Panc1 (cell line): ENCODE results near the gene FNDC8. TPM values are rescaled to one million over a fixed set of nuclear protein-coding genes. Genes with fewer than 3 reads are reported as not detected.

Experiments used
- ATAC-seq: fragments of 200-7000 bp; cut with Tn5 transposase; 2 replicates; pipeline ENCODE4 v1.9.1; 2020; ENCODE audit warnings: mild to moderate bottlenecking, moderate library complexity
- BruUV-seq: library from RNA; stranded (reverse); fragments of 400-500 nt; replicated peaks from 2 replicates; lab custom pipeline; 2021; lab: Mats Ljungman, UMichigan
- CTCF ChIA-PET: fragments of 300-600 bp; sonication (Branson Sonifier 250); formaldehyde crosslinking; loops from one replicate; lab custom pipeline; 2022; ENCODE audit warnings: antibody characterized with exemption; lab: Charles Lee
- POLR2A ChIA-PET: fragments of 300-600 bp; sonication (Branson Sonifier 250); formaldehyde crosslinking; loops from one replicate; lab custom pipeline; 2022; ENCODE audit warnings: antibody characterized with exemption; lab: Charles Lee
- DNase-seq: peaks from one replicate; pipeline ENCODE4 v3.0.0-alpha.2; 2010; ENCODE audit warnings: low read depth, low spot score
- H3K27ac ChIP-seq: 2 replicates; pipeline ENCODE4 v1.5.1; 2011; ENCODE audit warnings: mild to moderate bottlenecking, low read length, inconsistent platforms
- H3K27me3 ChIP-seq: fragments of 200-500 bp; sonication (Bioruptor generic); 2 replicates; pipeline ENCODE4 v1.6.0; 2014; ENCODE audit warnings: low read length, inconsistent platforms; ENCODE audit not compliant: control insufficient read depth, insufficient read depth
- H3K36me3 ChIP-seq: fragments of 200-500 bp; sonication (Bioruptor generic); 2 replicates; pipeline ENCODE4 v1.5.1; 2014; ENCODE audit warnings: inconsistent platforms, mild to moderate bottlenecking, low read length, moderate library complexity; ENCODE audit not compliant: control insufficient read depth, insufficient read depth
- H3K4me1 ChIP-seq: 2 replicates; pipeline ENCODE4 v1.5.1; 2011; ENCODE audit warnings: inconsistent platforms, mild to moderate bottlenecking, low read length, moderate library complexity; ENCODE audit not compliant: control insufficient read depth, insufficient read depth
- H3K4me3 ChIP-seq, 2 experiments: 2 replicates each; pipeline ENCODE4 v1.5.1; 2011 to 2012; ENCODE audit warnings: low read depth in 2 of 2, low read length in 2 of 2, mild to moderate bottlenecking in 2 of 2, inconsistent platforms in 1 of 2, moderate library complexity in 1 of 2
- H3K9me3 ChIP-seq: fragments of 200-500 bp; sonication (Bioruptor generic); 2 replicates; pipeline ENCODE4 v1.5.1; 2014; ENCODE audit warnings: low read depth, mild to moderate bottlenecking, inconsistent platforms, low read length, moderate library complexity; ENCODE audit not compliant: control insufficient read depth, insufficient read depth
- POLR2AphosphoS5 ChIP-seq: IDR thresholded peaks from 2 replicates; pipeline ENCODE4 v1.6.1; 2012; ENCODE audit warnings: mild to moderate bottlenecking, low read depth, low read length, moderate library complexity
- REST ChIP-seq, 2 experiments: IDR thresholded peaks; 2 replicates each; pipeline ENCODE4 v1.6.1; 2011 to 2012; ENCODE audit warnings: low read depth in 2 of 2, control low read depth in 1 of 2, low read length in 1 of 2, mild to moderate bottlenecking in 1 of 2, moderate library complexity in 1 of 2; ENCODE audit not compliant: insufficient read depth in 1 of 2
- SIN3A ChIP-seq: IDR thresholded peaks from 2 replicates; pipeline ENCODE4 v1.6.1; 2012; ENCODE audit warnings: low read depth, mild to moderate bottlenecking, low read length, moderate library complexity, borderline replicate concordance; ENCODE audit not compliant: insufficient read depth
- TCF7L2 ChIP-seq: IDR thresholded peaks from 2 replicates; pipeline ENCODE4 v1.6.1; 2011; ENCODE audit warnings: mild to moderate bottlenecking, low read depth, low read length, inconsistent platforms
- in situ Hi-C: cut with HindIII; loops from 2 replicates; pipeline ENCODE4 v1.10.0; 2016; ENCODE audit warnings: low sequenced_read_pairs, low pct_unique_long_range_greater_than_20kb
- intact Hi-C: fragments of 100-400 bp; cut with micrococcal nuclease; formaldehyde crosslinking; loops from one replicate; pipeline ENCODE4 v1.10.0; 2022; ENCODE audit not compliant: unreplicated experiment
- total RNA-seq: library from RNA; stranded (reverse); gene quantifications from one replicate; pipeline ENCODE4 v1.2.1, GENCODE V29; 2021; ENCODE audit not compliant: unreplicated experiment
- TF ChIP-seq, protein P1 (sequence below): fragments of 450-650 bp; IDR thresholded peaks from 2 replicates; pipeline ENCODE4 v1.5.1; 2017; ENCODE audit warnings: mild to moderate bottlenecking

FNDC8 gene
- total RNA-seq, 1 experiment from 2014 or later = not detected

- H3K36me3 ChIP-seq = no peaks in the 10 kb centered on the region
- TF ChIP-seq SIN3A (no peak), TCF7L2 (no peak), REST (IDR thresholded peaks at IDR 0.05; ENCODE audit: insufficient read depth in 1 of 2, low read depth in 2 of 2, low read length in 1 of 2) (no peak), POLR2AphosphoS5 (no peak)
- TF ChIP-seq, protein P1, sequence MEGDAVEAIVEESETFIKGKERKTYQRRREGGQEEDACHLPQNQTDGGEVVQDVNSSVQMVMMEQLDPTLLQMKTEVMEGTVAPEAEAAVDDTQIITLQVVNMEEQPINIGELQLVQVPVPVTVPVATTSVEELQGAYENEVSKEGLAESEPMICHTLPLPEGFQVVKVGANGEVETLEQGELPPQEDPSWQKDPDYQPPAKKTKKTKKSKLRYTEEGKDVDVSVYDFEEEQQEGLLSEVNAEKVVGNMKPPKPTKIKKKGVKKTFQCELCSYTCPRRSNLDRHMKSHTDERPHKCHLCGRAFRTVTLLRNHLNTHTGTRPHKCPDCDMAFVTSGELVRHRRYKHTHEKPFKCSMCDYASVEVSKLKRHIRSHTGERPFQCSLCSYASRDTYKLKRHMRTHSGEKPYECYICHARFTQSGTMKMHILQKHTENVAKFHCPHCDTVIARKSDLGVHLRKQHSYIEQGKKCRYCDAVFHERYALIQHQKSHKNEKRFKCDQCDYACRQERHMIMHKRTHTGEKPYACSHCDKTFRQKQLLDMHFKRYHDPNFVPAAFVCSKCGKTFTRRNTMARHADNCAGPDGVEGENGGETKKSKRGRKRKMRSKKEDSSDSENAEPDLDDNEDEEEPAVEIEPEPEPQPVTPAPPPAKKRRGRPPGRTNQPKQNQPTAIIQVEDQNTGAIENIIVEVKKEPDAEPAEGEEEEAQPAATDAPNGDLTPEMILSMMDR = no peak
- ChIA-PET POLR2A (interaction anchor here (0.5 kb wide), 1 partner anchor 94 kb away, joined by 3 read pairs; no protein-coding TSS in a partner anchor), CTCF (interaction anchor here (1.6 kb wide), 1 partner anchor 12 kb away, joined by 6 read pairs; no protein-coding TSS in a partner anchor)
- BruUV-seq = no TSS peak
- no peak overlapping the region for H3K27ac ChIP-seq
- H3K4me3 ChIP-seq = no peak overlapping the region
- ATAC-seq (no peak), DNase-seq (no peak)
- H3K4me1 ChIP-seq = no peaks in the 10 kb centered on the region
- intact Hi-C loops (no loop called here), in situ Hi-C loops (no loop called here)
- no peaks in the 10 kb centered on the region for H3K9me3 ChIP-seq
- no peaks in the 10 kb centered on the region for H3K27me3 ChIP-seq
These were observed 19.7 kb upstream of the FNDC8 start for GRCh38 chr17:35101725-35102124.

DNA sequence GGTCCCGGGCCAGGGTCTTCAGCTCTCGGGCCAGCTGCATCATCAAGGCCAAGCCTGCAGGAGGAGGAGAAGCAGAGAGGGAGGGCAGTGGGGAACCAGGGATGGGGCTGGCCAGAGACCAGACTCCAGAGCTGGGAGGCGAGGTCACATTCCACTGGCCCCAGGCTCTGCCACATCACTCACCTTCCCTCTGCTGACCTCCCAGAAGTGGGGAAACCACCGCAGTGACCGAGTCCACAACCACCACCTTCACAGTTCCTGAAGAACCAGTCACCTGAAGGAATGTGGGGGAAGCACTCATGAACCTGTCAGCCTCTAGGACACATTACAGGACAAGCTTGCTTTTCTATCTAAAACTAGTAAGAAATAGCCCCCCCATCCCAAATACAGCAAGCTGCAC is 18.1 kb upstream of the FNDC8 start:
- H3K4me1 ChIP-seq = no peaks in the 10 kb centered on the region
- no peak overlapping the region for H3K4me3 ChIP-seq
- no peak overlapping the region for H3K27ac ChIP-seq
- no peaks in the 10 kb centered on the region for H3K9me3 ChIP-seq
- CTCF ChIA-PET = interaction anchor here (1.6 kb wide), 1 partner anchor 14 kb away, joined by 6 read pairs; no protein-coding TSS in a partner anchor
- POLR2A ChIA-PET = no interaction called here
- DNase-seq = no peak
- no TSS peak for BruUV-seq
- no peaks in the 10 kb centered on the region for H3K27me3 ChIP-seq
- TF ChIP-seq, protein P1 = no peak
- TF ChIP-seq POLR2AphosphoS5 = no peak
- TF ChIP-seq SIN3A = no peak
- TF ChIP-seq REST (IDR thresholded peaks at IDR 0.05; ENCODE audit: insufficient read depth in 1 of 2, low read depth in 2 of 2, low read length in 1 of 2) = no peak
- no peak for TF ChIP-seq TCF7L2
- intact Hi-C loops (no loop called here), in situ Hi-C loops (no loop called here)
- no peak for ATAC-seq
- no peaks in the 10 kb centered on the region for H3K36me3 ChIP-seq
